Bronchial epithelial cell (primary cell): Measurements from ENCODE around the gene ECT2. TPM values are rescaled to one million over a fixed set of nuclear protein-coding genes. Genes with fewer than 3 reads are reported as not detected.

Experiments used
- DNase-seq: peaks from one replicate; pipeline ENCODE4 v3.0.0-alpha.2; 2010; ENCODE audit warnings: low read depth
- FAIRE-seq: peaks from 2 replicates; lab custom pipeline; 2011; peaks lifted over from hg19 to GRCh38; lab: Jason Lieb, UNC
- H3K27me3 ChIP-seq: 2 replicates; pipeline ENCODE4 v1.5.1; 2011; ENCODE audit warnings: low read length; ENCODE audit not compliant: control insufficient read depth, insufficient read depth
- H3K36me3 ChIP-seq: 2 replicates; pipeline ENCODE4 v1.5.1; 2011; ENCODE audit warnings: low read length; ENCODE audit not compliant: control insufficient read depth, insufficient read depth
- H3K4me3 ChIP-seq: 2 replicates; pipeline ENCODE4 v1.5.1; 2011; ENCODE audit warnings: mild to moderate bottlenecking, low read depth, low read length, control low read depth
- CTCF ChIP-seq: IDR thresholded peaks from 2 replicates; pipeline ENCODE4 v1.5.1; 2011; ENCODE audit warnings: mild to moderate bottlenecking, moderate library complexity, low read length, control low read depth, inconsistent platforms; ENCODE audit not compliant: insufficient read depth, severe bottlenecking
- total RNA-seq: library from RNA; depleted of rRNA; stranded (reverse); fragments of >200 nt; gene quantifications from 2 replicates; pipeline ENCODE4 v1.2.1, GENCODE V29; 2014

The ECT2 gene
- total RNA-seq, 1 donor from 2014 or later, result 9.0 TPM

- Histone ChIP-seq H3K27me3 (no peaks in the 10 kb centered on the region), H3K4me3 (no peak overlapping the region), H3K36me3 (peaks cover 5% of the 10 kb centered on the region)
- DNase-seq (no peak), FAIRE-seq (no peak)
- TF ChIP-seq CTCF, result no peak
Observed at GRCh38 chr3:172770382-172770781, 19.9 kb downstream of the ECT2 start.

- no peak for TF ChIP-seq CTCF
- H3K4me3 ChIP-seq, result no peak overlapping the region
- DNase-seq (no peak), FAIRE-seq (no peak)
- H3K36me3 ChIP-seq, result peaks cover 4% of the 10 kb centered on the region
- no peaks in the 10 kb centered on the region for H3K27me3 ChIP-seq
Observed at GRCh38 chr3:172771672-172772071, 21.1 kb downstream of the ECT2 start.

- Histone ChIP-seq H3K4me3 (no peak overlapping the region), H3K27me3 (no peaks in the 10 kb centered on the region), H3K36me3 (peaks cover 4% of the 10 kb centered on the region)
- FAIRE-seq, result no peak
- no peak for DNase-seq
- TF ChIP-seq CTCF, result no peak
Observed at GRCh38 chr3:172776049-172776717, 25.7 kb downstream of the ECT2 start.

- DNase-seq, result no peak
- Histone ChIP-seq H3K36me3 (peaks cover 4% of the 10 kb centered on the region), H3K4me3 (no peak overlapping the region), H3K27me3 (no peaks in the 10 kb centered on the region)
- FAIRE-seq, result no peak
- no peak for TF ChIP-seq CTCF
Observed at GRCh38 chr3:172777901-172778300, 27.4 kb downstream of the ECT2 start.

- no peak for FAIRE-seq
- Histone ChIP-seq H3K27me3 (no peaks in the 10 kb centered on the region), H3K36me3 (no peaks in the 10 kb centered on the region), H3K4me3 (no peak overlapping the region)
- TF ChIP-seq CTCF, result no peak
- DNase-seq, result no peak
Observed at GRCh38 chr3:172782235-172782634, 31.7 kb downstream of the ECT2 start.

GRCh38 chr3:172786036-172786435, 35.5 kb downstream of the ECT2 start:
- H3K36me3 ChIP-seq, result peaks cover 3% of the 10 kb centered on the region
- TF ChIP-seq CTCF, result no peak
- no peak for FAIRE-seq

More at GRCh38 chr3:172786036-172786435, 35.5 kb downstream of the ECT2 start:
- Histone ChIP-seq H3K27me3 (no peaks in the 10 kb centered on the region), H3K4me3 (no peak overlapping the region)
- no peak for DNase-seq
